Kasumi-1 (cell line): ENCODE results near the gene TAF1L.

ENCODE experiments used
- DNase-seq, 2 experiments: peaks; one replicate each; lab custom pipeline; 2025; lab: John Stamatoyannopoulos, UW

The TAF1L gene

GRCh38 chr9:32589083-32589723 lies 46.3 kb downstream of the TAF1L start:
- peak; percentile 73 to 88 for DNase-seq

DNA sequence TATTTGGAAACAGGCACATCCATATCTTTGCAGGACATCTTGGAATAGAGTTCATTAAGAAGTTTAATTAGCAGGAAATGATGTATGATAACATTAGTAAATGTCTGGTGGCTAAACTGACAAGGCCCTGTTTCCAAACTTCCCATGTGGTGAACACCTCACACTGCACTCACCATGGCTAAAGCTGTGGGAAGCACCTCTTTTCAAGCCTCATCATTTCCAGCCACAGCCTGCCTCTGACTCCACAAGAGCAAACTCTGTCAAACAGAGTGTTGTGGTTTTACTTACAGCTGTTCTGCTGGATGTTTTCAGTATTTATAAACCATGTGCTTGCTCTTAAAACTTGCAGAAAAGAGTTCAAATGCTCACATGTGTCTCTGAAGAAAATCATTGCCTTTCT lies 47.6 kb downstream of the TAF1L start:
- DNase-seq: no peak

- no peak for DNase-seq
Measured at GRCh38 chr9:32584784-32585183, 50.7 kb downstream of the TAF1L start.

GRCh38 chr9:32581512-32582143 lies 53.8 kb downstream of the TAF1L start:
- peak; percentile 68 to 82 for DNase-seq

DNA sequence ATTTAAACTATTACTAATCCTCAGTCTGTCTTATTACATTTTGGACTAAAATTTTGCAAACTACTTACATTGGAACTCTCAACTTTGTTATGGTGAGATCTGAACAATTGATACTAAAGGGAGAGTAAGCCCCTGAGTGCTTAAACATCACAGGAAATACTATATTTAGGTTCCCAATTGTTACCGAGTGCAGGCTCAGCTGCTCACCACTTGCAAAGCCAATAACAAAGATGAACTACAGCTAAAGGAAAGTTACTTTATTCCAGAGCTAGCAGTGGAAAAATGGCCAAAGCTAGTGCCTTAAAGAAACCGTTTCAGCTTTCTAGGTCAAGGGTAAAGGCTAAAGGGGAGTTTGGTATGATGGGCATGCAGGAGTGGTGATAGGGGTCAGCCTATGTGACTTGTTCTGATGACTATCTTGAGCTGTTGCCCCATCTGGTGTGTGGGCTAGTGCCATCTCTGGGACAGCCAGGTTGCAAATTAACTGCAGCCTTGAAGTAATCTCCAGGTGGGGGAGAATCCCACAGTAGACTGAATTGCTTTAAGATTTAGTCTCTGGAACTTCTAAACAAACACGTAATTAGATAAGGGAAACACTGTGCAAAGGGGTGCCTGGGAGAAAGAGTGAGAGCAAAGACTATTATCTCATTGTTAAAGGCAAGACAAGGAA lies 54.7 kb downstream of the TAF1L start:
- no peak for DNase-seq

DNA sequence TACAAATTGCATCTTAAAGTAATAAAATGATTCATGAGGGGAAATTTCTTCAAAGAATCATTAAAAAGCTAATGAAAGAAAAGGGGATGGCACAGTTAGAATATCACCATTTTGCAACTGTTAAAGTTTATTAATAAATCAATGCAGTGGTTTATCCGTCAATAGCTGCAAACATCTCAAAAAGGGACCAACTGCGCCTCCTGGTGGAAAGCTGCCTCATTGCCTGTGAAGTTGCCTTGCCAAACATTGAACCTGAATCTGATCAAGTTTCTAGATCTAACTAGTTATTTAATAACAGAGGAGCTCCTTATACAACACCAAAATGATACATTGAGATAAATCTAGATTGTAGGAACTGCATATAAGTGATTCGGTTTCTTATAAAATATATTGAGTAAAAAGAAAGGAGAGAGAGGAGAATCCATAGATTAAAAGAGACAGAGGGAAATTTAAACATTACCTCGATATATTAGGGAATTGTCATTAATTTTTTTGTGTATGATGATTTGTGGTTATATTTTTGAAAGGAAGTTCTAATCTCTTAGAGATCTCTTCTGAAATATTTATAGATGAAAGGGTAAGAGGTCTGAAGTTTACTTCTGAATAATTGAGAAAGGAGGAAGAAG lies 55.6 kb downstream of the TAF1L start:
- DNase-seq: peak; percentile 52 to 65
